OCI-LY1 (cell line): ENCODE measurements around the gene TAB2.

Experiments
- CTCF ChIP-seq: fragments of 200-600 bp; sonication (generic), shearing (Covaris generic); IDR thresholded peaks from 2 replicates; pipeline ENCODE4 v1.5.1; 2017; ENCODE audit warnings: mild to moderate bottlenecking, antibody characterized with exemption, low read length, moderate library complexity, mixed read lengths
- EZH2 ChIP-seq: fragments of 200-600 bp; sonication (generic), shearing (Covaris generic); IDR thresholded peaks from 2 replicates; pipeline ENCODE4 v1.8.0; 2017; ENCODE audit warnings: borderline replicate concordance, mixed run types, mild to moderate bottlenecking, antibody characterized with exemption, low read length, moderate library complexity, mixed read lengths

DNA sequence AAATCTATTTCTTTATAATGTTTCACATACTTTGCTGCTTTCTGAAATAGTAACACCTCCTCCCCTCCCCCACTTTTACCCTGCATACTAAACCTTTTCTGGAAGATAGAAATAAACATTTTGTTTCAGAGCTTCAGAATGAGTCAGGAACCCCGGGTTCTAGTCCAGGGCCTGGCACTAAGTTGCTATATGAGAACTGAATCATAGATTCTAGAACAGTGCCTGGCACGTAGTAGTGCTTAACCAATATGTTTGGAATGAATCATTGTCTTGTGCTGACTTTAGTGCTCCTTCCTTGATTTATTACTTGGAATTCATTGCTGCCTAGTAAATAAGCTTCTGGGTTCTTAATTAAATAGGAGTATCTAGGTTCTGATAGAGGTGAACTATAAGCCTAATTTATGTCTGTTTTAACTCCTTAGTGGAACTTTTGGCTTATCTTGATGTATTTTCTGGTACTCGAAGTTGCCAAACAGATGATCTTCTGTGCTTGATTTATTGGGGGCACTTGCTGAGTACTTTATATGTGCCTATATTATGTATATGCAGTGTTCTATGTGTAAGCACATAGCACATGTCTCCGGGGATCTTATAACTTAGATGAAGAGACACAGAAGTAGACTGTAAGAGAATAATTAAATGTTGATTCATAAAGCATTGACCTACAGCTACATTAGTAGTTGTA, 18.6 kb downstream of the TAB2 start:
- TF ChIP-seq EZH2 (no peak), CTCF (no peak)
